Osteocyte (in vitro differentiated cells): ENCODE results near the gene HUNK. TPM values are rescaled to one million over a fixed set of nuclear protein-coding genes. Genes with fewer than 3 reads are reported as not detected.

ENCODE experiments used
- DNase-seq: peaks from one replicate; pipeline ENCODE4 v3.0.0; 2021; ENCODE audit warnings: mixed read lengths; ENCODE audit not compliant: unreplicated experiment; ENCODE audit errors: extremely low spot score
- H3K27ac Mint-ChIP-seq: one replicate; pipeline ENCODE4 v1.8.0; 2021; ENCODE audit warnings: mild to moderate bottlenecking, mixed read lengths; ENCODE audit not compliant: unreplicated experiment
- H3K27me3 Mint-ChIP-seq: one replicate; pipeline ENCODE4 v1.8.0; 2021; ENCODE audit warnings: mixed read lengths; ENCODE audit not compliant: unreplicated experiment
- H3K36me3 Mint-ChIP-seq: one replicate; pipeline ENCODE4 v1.8.0; 2021; ENCODE audit warnings: mixed read lengths; ENCODE audit not compliant: unreplicated experiment
- H3K4me1 Mint-ChIP-seq: one replicate; pipeline ENCODE4 v1.8.0; 2021; ENCODE audit warnings: mixed read lengths; ENCODE audit not compliant: unreplicated experiment
- H3K4me3 Mint-ChIP-seq: one replicate; pipeline ENCODE4 v1.8.0; 2021; ENCODE audit warnings: mild to moderate bottlenecking, moderate library complexity, mixed read lengths; ENCODE audit not compliant: unreplicated experiment
- H3K9me3 Mint-ChIP-seq: one replicate; pipeline ENCODE4 v1.8.0; 2021; ENCODE audit warnings: mixed read lengths; ENCODE audit not compliant: unreplicated experiment
- total RNA-seq: library from RNA; stranded (reverse); gene quantifications from 2 replicates; pipeline ENCODE4 v1.2.1, GENCODE V29; 2021
- TF ChIP-seq, protein P1 (sequence below): fragments of 200-600 bp; sonication (generic); IDR thresholded peaks from 2 replicates; pipeline ENCODE4 v1.5.0; 2021; ENCODE audit warnings: antibody characterized with exemption, mild to moderate bottlenecking, moderate library complexity

HUNK gene
- total RNA-seq, 1 donor from 2014 or later = 0.83 TPM

DNA sequence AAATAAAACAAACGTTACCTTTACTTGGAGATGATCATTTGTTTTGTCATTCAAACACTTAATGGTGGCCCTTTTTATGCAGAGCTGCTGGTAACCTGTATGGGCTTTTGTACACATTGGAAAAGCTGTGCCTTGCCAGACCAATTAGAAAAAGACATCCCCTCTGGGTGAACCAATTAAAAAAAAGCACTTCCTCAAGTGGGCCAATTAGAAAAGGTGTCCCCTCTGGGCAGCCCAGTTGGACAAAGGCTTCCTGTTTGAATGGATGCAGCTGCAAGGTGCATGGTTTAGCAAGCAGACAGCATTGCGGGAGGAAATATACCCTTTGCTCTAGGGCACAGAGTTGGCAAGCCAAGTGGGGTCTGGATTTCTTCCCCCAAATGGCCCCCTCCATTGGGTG lies 21.6 kb downstream of the HUNK start:
- TF ChIP-seq, protein P1, sequence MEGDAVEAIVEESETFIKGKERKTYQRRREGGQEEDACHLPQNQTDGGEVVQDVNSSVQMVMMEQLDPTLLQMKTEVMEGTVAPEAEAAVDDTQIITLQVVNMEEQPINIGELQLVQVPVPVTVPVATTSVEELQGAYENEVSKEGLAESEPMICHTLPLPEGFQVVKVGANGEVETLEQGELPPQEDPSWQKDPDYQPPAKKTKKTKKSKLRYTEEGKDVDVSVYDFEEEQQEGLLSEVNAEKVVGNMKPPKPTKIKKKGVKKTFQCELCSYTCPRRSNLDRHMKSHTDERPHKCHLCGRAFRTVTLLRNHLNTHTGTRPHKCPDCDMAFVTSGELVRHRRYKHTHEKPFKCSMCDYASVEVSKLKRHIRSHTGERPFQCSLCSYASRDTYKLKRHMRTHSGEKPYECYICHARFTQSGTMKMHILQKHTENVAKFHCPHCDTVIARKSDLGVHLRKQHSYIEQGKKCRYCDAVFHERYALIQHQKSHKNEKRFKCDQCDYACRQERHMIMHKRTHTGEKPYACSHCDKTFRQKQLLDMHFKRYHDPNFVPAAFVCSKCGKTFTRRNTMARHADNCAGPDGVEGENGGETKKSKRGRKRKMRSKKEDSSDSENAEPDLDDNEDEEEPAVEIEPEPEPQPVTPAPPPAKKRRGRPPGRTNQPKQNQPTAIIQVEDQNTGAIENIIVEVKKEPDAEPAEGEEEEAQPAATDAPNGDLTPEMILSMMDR = no peak
- H3K27ac Mint-ChIP-seq = no peak overlapping the region
- DNase-seq = no peak
- no peaks in the 10 kb centered on the region for H3K36me3 Mint-ChIP-seq
- H3K4me1 Mint-ChIP-seq = peaks cover 19% of the 10 kb centered on the region
- no peaks in the 10 kb centered on the region for H3K27me3 Mint-ChIP-seq
- H3K4me3 Mint-ChIP-seq = no peak overlapping the region
- H3K9me3 Mint-ChIP-seq = no peaks in the 10 kb centered on the region

DNA sequence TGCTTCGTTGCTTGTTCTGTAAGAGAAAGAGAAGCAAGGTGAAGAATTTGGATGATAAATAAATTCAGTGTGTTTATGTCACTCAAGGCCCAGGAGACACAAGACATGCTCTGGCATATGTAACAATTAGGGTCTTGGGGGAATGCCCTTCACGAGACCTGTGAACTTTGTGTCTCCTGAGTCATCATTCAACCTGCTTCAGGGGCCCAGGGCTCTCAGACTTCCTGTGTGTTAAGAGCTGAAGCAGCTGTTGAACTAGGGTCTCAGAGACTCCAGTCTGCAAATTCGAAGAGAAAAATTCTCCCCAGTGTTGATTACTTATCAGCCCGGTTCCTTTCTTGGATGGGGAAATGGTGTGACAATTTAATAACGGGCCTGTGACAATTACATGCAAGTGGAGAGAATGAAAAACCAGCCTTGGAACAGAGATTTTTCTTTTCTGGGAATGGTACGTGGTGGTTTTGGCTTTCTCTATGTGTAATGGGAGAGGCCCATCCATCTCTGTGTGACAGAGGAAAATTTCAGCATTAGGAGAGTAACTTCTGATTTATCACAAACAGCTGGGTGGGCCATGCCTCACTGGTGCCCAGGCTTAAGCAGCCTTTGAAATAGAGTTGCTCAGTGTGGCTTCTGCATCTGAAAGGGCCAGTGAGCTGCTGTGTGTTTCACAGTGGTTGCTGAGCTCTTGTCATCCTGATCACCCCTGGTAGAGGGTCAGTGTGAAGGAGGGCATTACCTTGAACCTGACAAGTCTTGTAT lies 22.4 kb downstream of the HUNK start:
- H3K9me3 Mint-ChIP-seq = no peaks in the 10 kb centered on the region
- H3K27ac Mint-ChIP-seq = no peak overlapping the region
- peaks cover 17% of the 10 kb centered on the region for H3K4me1 Mint-ChIP-seq
- TF ChIP-seq, protein P1 = no peak
- no peaks in the 10 kb centered on the region for H3K27me3 Mint-ChIP-seq
- H3K4me3 Mint-ChIP-seq = no peak overlapping the region
- no peak for DNase-seq
- H3K36me3 Mint-ChIP-seq = no peaks in the 10 kb centered on the region

DNA sequence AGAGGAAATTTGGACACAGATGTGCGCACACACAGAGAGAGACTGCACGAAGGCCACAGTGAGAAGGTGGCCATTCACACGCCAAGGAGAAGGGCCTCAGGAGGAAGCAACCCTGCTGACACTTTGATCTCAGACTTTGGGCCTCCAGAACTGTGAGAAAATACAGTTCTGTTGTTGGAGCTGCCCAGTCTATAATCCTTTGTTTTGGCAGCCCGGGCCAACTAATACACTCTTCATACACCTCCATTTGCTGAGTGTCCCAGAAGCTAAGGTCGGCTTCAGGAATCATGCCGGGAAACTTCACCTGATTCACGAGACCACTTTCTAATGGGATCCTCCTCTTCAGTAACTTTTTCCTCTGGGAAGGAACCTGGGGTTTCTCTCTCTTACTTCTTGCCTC lies 23.2 kb downstream of the HUNK start:
- Mint-ChIP-seq H3K4me1 (peaks cover 14% of the 10 kb centered on the region), H3K4me3 (no peak overlapping the region), H3K27me3 (no peaks in the 10 kb centered on the region), H3K36me3 (no peaks in the 10 kb centered on the region), H3K27ac (no peak overlapping the region), H3K9me3 (no peaks in the 10 kb centered on the region)
- DNase-seq = no peak
- TF ChIP-seq, protein P1 = no peak

DNA sequence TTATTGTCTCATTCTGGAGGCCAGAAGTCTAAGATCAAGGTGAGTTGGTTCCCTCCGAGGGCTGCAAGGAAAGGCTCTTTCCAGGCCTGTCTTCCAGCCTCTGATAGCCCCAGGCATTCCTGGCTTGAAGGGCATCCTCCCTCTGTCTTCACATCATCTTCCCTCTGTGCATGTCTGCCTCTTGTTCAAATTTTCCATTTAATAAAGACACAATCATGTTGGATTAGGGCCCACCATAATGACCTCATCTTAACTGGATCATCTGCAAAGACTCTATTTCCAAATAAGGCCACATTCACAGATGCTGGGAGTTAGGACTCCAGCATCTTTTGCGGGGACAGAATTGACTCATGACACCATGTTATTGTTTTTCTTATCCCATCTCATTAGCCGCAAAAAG lies 24.5 kb downstream of the HUNK start:
- Mint-ChIP-seq H3K36me3 (no peaks in the 10 kb centered on the region), H3K27me3 (no peaks in the 10 kb centered on the region), H3K27ac (no peak overlapping the region), H3K4me3 (no peak overlapping the region), H3K4me1 (peaks cover 14% of the 10 kb centered on the region), H3K9me3 (no peaks in the 10 kb centered on the region)
- TF ChIP-seq, protein P1 = no peak
- DNase-seq = no peak

DNA sequence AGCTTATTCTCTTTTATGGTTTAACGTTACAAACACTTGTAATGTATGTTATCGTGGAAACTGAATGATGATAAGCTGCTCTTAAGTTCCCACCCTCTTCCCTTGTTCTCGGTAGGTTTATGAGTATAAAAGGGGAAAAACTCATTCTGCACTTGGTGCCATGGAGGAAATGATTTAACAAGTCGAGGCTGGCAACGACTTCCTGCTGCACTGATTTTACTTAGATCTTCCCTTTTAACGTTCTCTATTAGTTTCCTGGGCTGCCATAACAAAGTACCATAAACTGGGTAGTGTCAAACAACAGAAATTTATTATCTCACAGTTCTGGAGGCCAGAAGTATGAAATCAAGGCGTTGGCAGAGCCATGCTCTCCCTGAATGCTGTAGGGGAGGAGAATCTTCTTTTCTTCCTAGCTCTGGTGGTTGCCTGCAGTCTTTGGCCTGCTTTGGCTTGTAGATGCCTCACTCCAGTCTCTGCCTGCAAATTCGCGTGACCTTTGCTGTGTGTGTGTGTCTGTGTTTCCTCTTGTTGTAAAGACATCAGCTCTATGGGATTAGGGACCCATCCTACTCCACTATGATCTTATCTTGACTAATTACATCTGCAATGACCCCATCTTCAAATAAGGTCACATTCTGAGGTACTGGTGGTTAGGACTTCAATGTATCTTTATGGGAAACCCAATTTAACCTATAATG lies 26.3 kb downstream of the HUNK start:
- H3K4me1 Mint-ChIP-seq = peaks cover 5% of the 10 kb centered on the region
- no peaks in the 10 kb centered on the region for H3K9me3 Mint-ChIP-seq
- DNase-seq = no peak
- no peaks in the 10 kb centered on the region for H3K27me3 Mint-ChIP-seq
- H3K27ac Mint-ChIP-seq = no peak overlapping the region
- no peak overlapping the region for H3K4me3 Mint-ChIP-seq
- TF ChIP-seq, protein P1 = no peak
- H3K36me3 Mint-ChIP-seq = no peaks in the 10 kb centered on the region
